GM19455 (cell line): Measurements from ENCODE around the gene EPHB6.
A peak's percentile ranks its signal among the peaks of the same experiment; 100 is the strongest.

Experiments used
- ATAC-seq: cut with Tn5 transposase; IDR thresholded peaks from one replicate; pipeline ENCODE4 v1.9.1; 2021; ENCODE audit not compliant: unreplicated experiment

Gene EPHB6

GRCh38 chr7:142863891-142864685, 9.2 kb downstream of the EPHB6 start:
- no peak for ATAC-seq

- no peak for ATAC-seq
These were observed 10.3 kb downstream of the EPHB6 start for GRCh38 chr7:142864980-142865747.

GRCh38 chr7:142865766-142866165, 10.9 kb downstream of the EPHB6 start:
- no peak for ATAC-seq

- ATAC-seq, result no peak
These were observed 11.7 kb downstream of the EPHB6 start for GRCh38 chr7:142866361-142867096.

GRCh38 chr7:142867097-142867378, 12.2 kb downstream of the EPHB6 start:
- ATAC-seq, result no peak

GRCh38 chr7:142867398-142868187, 12.7 kb downstream of the EPHB6 start:
- ATAC-seq, result no peak

GRCh38 chr7:142868188-142868985, 13.5 kb downstream of the EPHB6 start:
- ATAC-seq, result no peak

GRCh38 chr7:142868986-142869415, 14.1 kb downstream of the EPHB6 start:
- ATAC-seq, result no peak

- no peak for ATAC-seq
These were observed 14.6 kb downstream of the EPHB6 start for GRCh38 chr7:142869434-142869833.

- no peak for ATAC-seq
These were observed 15.3 kb downstream of the EPHB6 start for GRCh38 chr7:142870147-142870559.

GRCh38 chr7:142870566-142871259, 15.8 kb downstream of the EPHB6 start:
- ATAC-seq, result no peak

GRCh38 chr7:142871260-142872105, 16.6 kb downstream of the EPHB6 start:
- ATAC-seq, result no peak

GRCh38 chr7:142872106-142872675, 17.3 kb downstream of the EPHB6 start:
- no peak for ATAC-seq

GRCh38 chr7:142873281-142873784, 18.5 kb downstream of the EPHB6 start:
- ATAC-seq, result peak; percentile 62

- no peak for ATAC-seq
These were observed 19.0 kb downstream of the EPHB6 start for GRCh38 chr7:142873871-142874270.

GRCh38 chr7:142874409-142874808, 19.5 kb downstream of the EPHB6 start:
- ATAC-seq, result no peak

- ATAC-seq, result no peak
These were observed 20.0 kb downstream of the EPHB6 start for GRCh38 chr7:142874837-142875236.

GRCh38 chr7:142875456-142875855, 20.6 kb downstream of the EPHB6 start:
- ATAC-seq, result no peak
